ENCODE data around the gene COP1. TPM values are rescaled to one million over a fixed set of nuclear protein-coding genes. Genes with fewer than 3 reads are reported as not detected.
A peak's percentile ranks its signal among the peaks of the same experiment; 100 is the strongest.

The COP1 gene
- polyA plus RNA-seq, 1 donor (not counting 4 experiments of a cell fraction or from before 2014, with no cell fraction given), result 38.9 TPM

GRCh38 chr1:176119549-176119948 lies 87.5 kb downstream of the COP1 start:
- H3K4me1 ChIP-seq (ENCODE audit: control insufficient read depth, extremely low read depth, insufficient read depth, low read length), result no peaks in the 10 kb centered on the region
- H3K4me2 ChIP-seq (ENCODE audit: control insufficient read depth, extremely low read depth, insufficient read depth, low read depth, low read length), result no peak overlapping the region
- FAIRE-seq, result no peak
- H4K20me1 ChIP-seq (ENCODE audit: control insufficient read depth, extremely low read depth, insufficient read depth, low read length), result no peaks in the 10 kb centered on the region
- no peak for DNase-seq (ENCODE audit: low read depth, low spot score)
- H3K9ac ChIP-seq (ENCODE audit: control insufficient read depth, extremely low read depth, insufficient read depth, low read length), result no peak overlapping the region
- H3K27me3 ChIP-seq (ENCODE audit: control insufficient read depth, extremely low read depth, insufficient read depth, low read length), result no peaks in the 10 kb centered on the region
- H2AFZ ChIP-seq (ENCODE audit: control insufficient read depth, low read length), result no peak overlapping the region
- peak in 1 of 3 experiments; percentile 23 for TF ChIP-seq CTCF (optimal IDR thresholded peaks at IDR 0.05 in 1 of 3, IDR thresholded peaks at IDR 0.05 in 1 of 3, conservative IDR thresholded peaks at IDR 0.05 in 1 of 3; ENCODE audit: extremely low read depth in 1 of 3, insufficient read depth in 2 of 3, low read length in 3 of 3)
- TF ChIP-seq EZH2 (IDR thresholded peaks at IDR 0.05; ENCODE audit: low read length), result no peak
- H3K27ac ChIP-seq (ENCODE audit: control insufficient read depth, insufficient read depth, low read length), result no peak overlapping the region
- dilution Hi-C loops (cut with MboI; ENCODE audit: extremely low pct_ligation_motif_present, low sequenced_read_pairs), result no loop called here
- H3K9me1 ChIP-seq (ENCODE audit: control insufficient read depth, extremely low read depth, insufficient read depth, low read length), result no peaks in the 10 kb centered on the region
- H3K79me2 ChIP-seq (ENCODE audit: control insufficient read depth, insufficient read depth, low read length), result peaks cover 2% of the 10 kb centered on the region
- H3K36me3 ChIP-seq (ENCODE audit: control insufficient read depth in 2 of 2, extremely low read depth in 1 of 2, insufficient read depth in 2 of 2, low read length in 2 of 2), result no peaks in the 10 kb centered on the region
- H3K4me3 ChIP-seq (ENCODE audit: control insufficient read depth in 2 of 3, extremely low read depth in 1 of 3, insufficient read depth in 2 of 3, low read depth in 1 of 3, low read length in 3 of 3), result no peak overlapping the region
- no peaks in the 10 kb centered on the region for H3K9me3 ChIP-seq (ENCODE audit: control insufficient read depth, low read depth, low read length)

- H3K9ac ChIP-seq (ENCODE audit: control insufficient read depth, extremely low read depth, insufficient read depth, low read length), result no peak overlapping the region
- TF ChIP-seq CTCF (optimal IDR thresholded peaks at IDR 0.05 in 1 of 3, IDR thresholded peaks at IDR 0.05 in 1 of 3, conservative IDR thresholded peaks at IDR 0.05 in 1 of 3; ENCODE audit: extremely low read depth in 1 of 3, insufficient read depth in 2 of 3, low read length in 3 of 3) (no peak), EZH2 (IDR thresholded peaks at IDR 0.05; ENCODE audit: low read length) (no peak)
- no peak overlapping the region for H2AFZ ChIP-seq (ENCODE audit: control insufficient read depth, low read length)
- no peak overlapping the region for H3K4me2 ChIP-seq (ENCODE audit: control insufficient read depth, extremely low read depth, insufficient read depth, low read depth, low read length)
- H3K4me3 ChIP-seq (ENCODE audit: control insufficient read depth in 2 of 3, extremely low read depth in 1 of 3, insufficient read depth in 2 of 3, low read depth in 1 of 3, low read length in 3 of 3), result no peak overlapping the region
- H3K27me3 ChIP-seq (ENCODE audit: control insufficient read depth, extremely low read depth, insufficient read depth, low read length), result no peaks in the 10 kb centered on the region
- H3K79me2 ChIP-seq (ENCODE audit: control insufficient read depth, insufficient read depth, low read length), result peaks cover 2% of the 10 kb centered on the region
- no peak for DNase-seq (ENCODE audit: low read depth, low spot score)
- H3K36me3 ChIP-seq (ENCODE audit: control insufficient read depth in 2 of 2, extremely low read depth in 1 of 2, insufficient read depth in 2 of 2, low read length in 2 of 2), result no peaks in the 10 kb centered on the region
- H3K4me1 ChIP-seq (ENCODE audit: control insufficient read depth, extremely low read depth, insufficient read depth, low read length), result no peaks in the 10 kb centered on the region
- dilution Hi-C loops (cut with MboI; ENCODE audit: extremely low pct_ligation_motif_present, low sequenced_read_pairs), result no loop called here
- no peaks in the 10 kb centered on the region for H3K9me1 ChIP-seq (ENCODE audit: control insufficient read depth, extremely low read depth, insufficient read depth, low read length)
- H4K20me1 ChIP-seq (ENCODE audit: control insufficient read depth, extremely low read depth, insufficient read depth, low read length), result no peaks in the 10 kb centered on the region
- no peak for FAIRE-seq
- no peaks in the 10 kb centered on the region for H3K9me3 ChIP-seq (ENCODE audit: control insufficient read depth, low read depth, low read length)
- H3K27ac ChIP-seq (ENCODE audit: control insufficient read depth, insufficient read depth, low read length), result no peak overlapping the region
Observed at GRCh38 chr1:176118985-176119384, 88.1 kb downstream of the COP1 start.
